Measurements from ENCODE around the gene APOBEC3G. TPM values are rescaled to one million over a fixed set of nuclear protein-coding genes. Genes with fewer than 3 reads are reported as not detected.

APOBEC3G gene
- total and polyA plus RNA-seq, 2 of the 4 experiments (the other 2 are of a cell fraction) = 5.3 to 7.0 TPM

DNA sequence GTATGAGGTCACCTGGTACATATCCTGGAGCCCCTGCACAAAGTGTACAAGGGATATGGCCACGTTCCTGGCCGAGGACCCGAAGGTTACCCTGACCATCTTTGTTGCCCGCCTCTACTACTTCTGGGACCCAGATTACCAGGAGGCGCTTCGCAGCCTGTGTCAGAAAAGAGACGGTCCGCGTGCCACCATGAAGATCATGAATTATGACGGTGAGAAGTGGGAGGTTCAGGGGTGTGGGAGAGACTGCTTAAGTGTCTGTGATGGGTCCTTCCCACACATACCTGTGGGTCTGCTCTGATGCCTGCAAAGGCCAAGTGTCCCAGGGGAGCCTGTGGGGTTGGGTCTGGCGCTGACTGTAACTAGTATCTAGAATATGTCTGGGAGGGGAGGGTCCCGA is 3.9 kb downstream of the APOBEC3G start:
- no peaks in the 10 kb centered on the region for H3K9me1 ChIP-seq (ENCODE audit: insufficient read depth, low read length)
- H4K8ac ChIP-seq (ENCODE audit: low read depth in 2 of 2, low read length in 2 of 2) = no peak overlapping the region
- no peak overlapping the region for H3K9ac ChIP-seq (ENCODE audit: low read depth, low read length)
- H3K4me1 ChIP-seq (ENCODE audit: control insufficient read depth, insufficient read depth, low read length) = peaks cover 4% of the 10 kb centered on the region
- DNase-seq (no peak), ATAC-seq (ENCODE audit: low read depth) (no peak)
- H3K27me3 ChIP-seq (ENCODE audit: control insufficient read depth, insufficient read depth, low read length) = peaks cover 1% of the 10 kb centered on the region; the same call in 1 of the 2 replicates
- H3K79me1 ChIP-seq (ENCODE audit: low read depth in 1 of 2, low read length in 2 of 2) = peaks cover 0 to 7% of the 10 kb centered on the region in 2 experiments; a peak in 1 of 4 replicates
- intact Hi-C loops (cut with micrococcal nuclease) = no loop called here
- no peaks in the 10 kb centered on the region; the same call in 1 of the 2 replicates for H3K36me3 ChIP-seq (ENCODE audit: control insufficient read depth, insufficient read depth, low read length)
- in situ Hi-C loops (cut with MboI; ENCODE audit: low sequenced_read_pairs) = no loop called here
- H3K4me2 ChIP-seq (ENCODE audit: low read depth, low read length) = no peak overlapping the region
- H3K27ac ChIP-seq (ENCODE audit: insufficient read depth, low read length) = no peak overlapping the region
- H3K14ac ChIP-seq (replicated peaks; ENCODE audit: low read depth, low read length) = no peak overlapping the region
- H2AK5ac ChIP-seq (ENCODE audit: low read depth, low read length) = no peak overlapping the region
- H2BK5ac ChIP-seq (ENCODE audit: low read depth, low read length, poor library complexity, severe bottlenecking) = no peak overlapping the region
- H4K91ac ChIP-seq (ENCODE audit: insufficient read depth, low read depth, low read length) = no peak overlapping the region
- no peak overlapping the region for H3K23ac ChIP-seq (ENCODE audit: low read depth, low read length)
- H4K5ac ChIP-seq (ENCODE audit: low read depth, low read length) = no peak overlapping the region
- TF ChIP-seq USF2 (IDR thresholded peaks at IDR 0.05; ENCODE audit: low read depth, low read length) (no peak), MXI1 (IDR thresholded peaks at IDR 0.05; ENCODE audit: borderline replicate concordance, low read depth, low read length) (no peak), BHLHE40 (IDR thresholded peaks at IDR 0.05; ENCODE audit: low read depth, low read length) (no peak), FOS (IDR thresholded peaks at IDR 0.05; ENCODE audit: low read depth, low read length) (no peak)
- no peak overlapping the region for H3K4ac ChIP-seq (ENCODE audit: low read depth, low read length)
- H2BK15ac ChIP-seq (ENCODE audit: low read depth, low read length) = no peak overlapping the region
- H3K9me3 ChIP-seq (ENCODE audit: control insufficient read depth, insufficient read depth, low read length) = no peaks in the 10 kb centered on the region
- ChIA-PET CTCF (interaction anchor here (0.9 kb wide), 1 partner anchor 27 kb away, joined by 3 read pairs; no protein-coding TSS in a partner anchor), POLR2A (ENCODE audit: unreplicated experiment) (no interaction called here)
- H3K18ac ChIP-seq (ENCODE audit: low read depth, low read length) = no peak overlapping the region
- dilution Hi-C loops (cut with HindIII; ENCODE audit: low sequenced_read_pairs, unreplicated experiment) = no loop called here
- H2BK120ac ChIP-seq (ENCODE audit: low read depth, low read length) = no peak overlapping the region
- no peak overlapping the region for H2AFZ ChIP-seq (replicated peaks; ENCODE audit: low read length, poor library complexity)
- peak overlapping the region; percentile 7 for H2AK9ac ChIP-seq (replicated peaks; ENCODE audit: low read depth, low read length, poor library complexity)
- H2BK20ac ChIP-seq (ENCODE audit: low read depth, low read length) = no peak overlapping the region
- H4K20me1 ChIP-seq (ENCODE audit: insufficient read depth, low read length) = no peaks in the 10 kb centered on the region
- no TSS peak for BruUV-seq (replicated peaks)
- 100% methylated on average over 1 of the region's 12 CpGs; no CpG with 5 or more reads in 1 of the 2 experiments for WGBS, 2 experiments (ENCODE audit: extremely low coverage in 2 of 2, insufficient read length in 1 of 2)
- H3K56ac ChIP-seq (ENCODE audit: extremely low read depth, insufficient read depth, low read length) = no peak overlapping the region
- H3K4me3 ChIP-seq (ENCODE audit: insufficient read depth, low read depth, low read length) = no peak overlapping the region
